Liver (tissue), 9 donors: ENCODE data around the gene LRIG1. TPM values are rescaled to one million over a fixed set of nuclear protein-coding genes. Genes with fewer than 3 reads are reported as not detected.

ENCODE experiments used
- DNase-seq: peaks from one replicate; pipeline ENCODE4 v3.0.0-alpha.2; 2017; ENCODE audit warnings: low spot score
- H3K27ac ChIP-seq, 2 donors: one replicate each; pipeline ENCODE4 v1.7.0; 2013; ENCODE audit warnings: inconsistent platforms in 2 of 2, low read length in 2 of 2, control low read depth in 1 of 2, low read depth in 1 of 2, mild to moderate bottlenecking in 1 of 2
- H3K27me3 ChIP-seq, 4 donors: one replicate each; pipeline versions ENCODE4 v1.6.1 to v1.7.0; 2013; ENCODE audit warnings: low read length in 3 of 4, inconsistent platforms in 1 of 4, mild to moderate bottlenecking in 1 of 4, moderate library complexity in 1 of 4; ENCODE audit not compliant: control insufficient read depth in 4 of 4, insufficient read depth in 4 of 4
- H3K36me3 ChIP-seq, 4 donors: one replicate each; pipeline versions ENCODE4 v1.6.1 to v1.7.0; 2013; ENCODE audit warnings: low read length in 3 of 4, mild to moderate bottlenecking in 3 of 4, low read depth in 1 of 4, moderate library complexity in 1 of 4; ENCODE audit not compliant: control insufficient read depth in 4 of 4, insufficient read depth in 3 of 4
- H3K4me1 ChIP-seq, 4 donors: one replicate each; pipeline versions ENCODE4 v1.6.1 to v1.7.0; 2013; ENCODE audit warnings: low read length in 3 of 4, mild to moderate bottlenecking in 3 of 4, moderate library complexity in 1 of 4; ENCODE audit not compliant: control insufficient read depth in 4 of 4, insufficient read depth in 4 of 4
- H3K4me3 ChIP-seq, 3 donors: one replicate each; pipeline versions ENCODE4 v1.6.1 to v1.7.0; 2013; ENCODE audit warnings: low read length in 3 of 3, control low read depth in 1 of 3, low read depth in 1 of 3, mild to moderate bottlenecking in 1 of 3
- H3K9ac ChIP-seq, 2 donors: one replicate each; pipeline ENCODE4 v1.7.0; 2013; ENCODE audit warnings: low read length in 2 of 2, mild to moderate bottlenecking in 2 of 2, moderate library complexity in 2 of 2, control low read depth in 1 of 2, low read depth in 1 of 2
- H3K9me3 ChIP-seq, 4 donors: one replicate each; pipeline versions ENCODE4 v1.6.1 to v1.7.0; 2013; ENCODE audit warnings: low read length in 3 of 4; ENCODE audit not compliant: control insufficient read depth in 4 of 4
- ATF3 ChIP-seq: IDR thresholded peaks from 2 replicates; pipeline ENCODE4 v1.6.1; 2016; ENCODE audit warnings: antibody characterized with exemption
- CTCF ChIP-seq: fragments of 150-350 bp; IDR thresholded peaks from 2 replicates; pipeline ENCODE4 v1.5.1; 2017; ENCODE audit warnings: improper control_type of control experiment, low read depth, low read length; ENCODE audit not compliant: missing input control
- EGR1 ChIP-seq, 2 donors: IDR thresholded peaks; 2 replicates each; pipeline ENCODE4 v1.6.1; 2016 to 2018; ENCODE audit warnings: antibody characterized with exemption in 2 of 2, low read depth in 2 of 2
- FOXA1 ChIP-seq: IDR thresholded peaks from 2 replicates; pipeline ENCODE4 v1.6.1; 2016; ENCODE audit warnings: antibody characterized with exemption
- FOXA2 ChIP-seq: IDR thresholded peaks from 2 replicates; pipeline ENCODE4 v1.6.1; 2016; ENCODE audit warnings: antibody characterized with exemption
- GABPA ChIP-seq, 2 donors: IDR thresholded peaks in 1 of 2; conservative IDR thresholded peaks in 1 of 2; 2 replicates each; pipeline ENCODE4 v1.6.1; 2016; ENCODE audit warnings: antibody characterized with exemption in 2 of 2, mild to moderate bottlenecking in 1 of 2, moderate library complexity in 1 of 2
- HNF4A ChIP-seq, 2 donors: conservative IDR thresholded peaks; 2 replicates each; pipeline ENCODE4 v1.6.1; 2016; ENCODE audit warnings: antibody characterized with exemption in 2 of 2, mild to moderate bottlenecking in 2 of 2
- HNF4G ChIP-seq: IDR thresholded peaks from 2 replicates; pipeline ENCODE4 v1.6.1; 2016; ENCODE audit warnings: antibody characterized with exemption
- JUND ChIP-seq, 2 donors: IDR thresholded peaks; 2 replicates each; pipeline ENCODE4 v1.6.1; 2016; ENCODE audit warnings: antibody characterized with exemption in 2 of 2
- NR2F2 ChIP-seq: IDR thresholded peaks from 2 replicates; pipeline ENCODE4 v1.6.1; 2016; ENCODE audit warnings: antibody characterized with exemption
- RAD21 ChIP-seq, 2 donors: IDR thresholded peaks; 2 replicates each; pipeline ENCODE4 v1.6.1; 2016; ENCODE audit warnings: antibody characterized with exemption in 2 of 2, mild to moderate bottlenecking in 2 of 2
- REST ChIP-seq: IDR thresholded peaks from 2 replicates; pipeline ENCODE4 v1.6.1; 2016; ENCODE audit warnings: antibody characterized with exemption, mild to moderate bottlenecking
- RXRA ChIP-seq, 2 donors: IDR thresholded peaks; 2 replicates each; pipeline ENCODE4 v1.6.1; 2017 to 2018; ENCODE audit warnings: antibody characterized with exemption in 2 of 2, mild to moderate bottlenecking in 1 of 2
- SP1 ChIP-seq: IDR thresholded peaks from 2 replicates; pipeline ENCODE4 v1.6.1; 2018; ENCODE audit warnings: antibody characterized with exemption, mild to moderate bottlenecking
- TAF1 ChIP-seq: conservative IDR thresholded peaks from 2 replicates; pipeline ENCODE4 v1.6.1; 2016; ENCODE audit warnings: antibody characterized with exemption, mild to moderate bottlenecking
- YY1 ChIP-seq: IDR thresholded peaks from 2 replicates; pipeline ENCODE4 v1.6.1; 2016; ENCODE audit warnings: antibody characterized with exemption, mild to moderate bottlenecking
- WGBS: extraction: QIAGEN DNeasy Blood & Tissue Kit; methylation state at CpG from one replicate; pipeline ENCODE4 v1.1.7; 2013; 5-methylcytosine and 5-hydroxymethylcytosine counted together
- polyA plus RNA-seq, 2 donors: library from polyadenylated mRNA; stranded (reverse) in 1 of 2; unstranded in 1 of 2; fragments of 200-250 nt in 1 of 2; fragments of >200 nt in 1 of 2; fragmentation: Nextera tagmentation in 1 of 2; extraction: Ambion mirVana in 1 of 2; gene quantifications; one replicate each; pipeline versions ENCODE4 v1.2.1 to v1.2.3, GENCODE V29; 2013 to 2015
- total RNA-seq, 2 donors: library from RNA; depleted of rRNA; stranded (reverse); fragments of >200 nt; gene quantifications; one replicate each; pipeline ENCODE4 v1.2.3, GENCODE V29; 2014
- TF ChIP-seq, protein P1 (sequence below): IDR thresholded peaks from 2 replicates; pipeline ENCODE4 v1.6.1; 2016; ENCODE audit warnings: antibody characterized with exemption
- TF ChIP-seq, protein P2 (sequence below): IDR thresholded peaks from 2 replicates; pipeline ENCODE4 v1.6.1; 2016; ENCODE audit warnings: antibody characterized with exemption
- donor health status: healthy.
- donor health status: healthy.
- donor health status: healthy.
- donor health status: healthy.
- donor health status: healthy.

LRIG1 gene
- total and polyA plus RNA-seq, 4 donors, result 9.4 to 48.9 (median 12.9) TPM

DNA sequence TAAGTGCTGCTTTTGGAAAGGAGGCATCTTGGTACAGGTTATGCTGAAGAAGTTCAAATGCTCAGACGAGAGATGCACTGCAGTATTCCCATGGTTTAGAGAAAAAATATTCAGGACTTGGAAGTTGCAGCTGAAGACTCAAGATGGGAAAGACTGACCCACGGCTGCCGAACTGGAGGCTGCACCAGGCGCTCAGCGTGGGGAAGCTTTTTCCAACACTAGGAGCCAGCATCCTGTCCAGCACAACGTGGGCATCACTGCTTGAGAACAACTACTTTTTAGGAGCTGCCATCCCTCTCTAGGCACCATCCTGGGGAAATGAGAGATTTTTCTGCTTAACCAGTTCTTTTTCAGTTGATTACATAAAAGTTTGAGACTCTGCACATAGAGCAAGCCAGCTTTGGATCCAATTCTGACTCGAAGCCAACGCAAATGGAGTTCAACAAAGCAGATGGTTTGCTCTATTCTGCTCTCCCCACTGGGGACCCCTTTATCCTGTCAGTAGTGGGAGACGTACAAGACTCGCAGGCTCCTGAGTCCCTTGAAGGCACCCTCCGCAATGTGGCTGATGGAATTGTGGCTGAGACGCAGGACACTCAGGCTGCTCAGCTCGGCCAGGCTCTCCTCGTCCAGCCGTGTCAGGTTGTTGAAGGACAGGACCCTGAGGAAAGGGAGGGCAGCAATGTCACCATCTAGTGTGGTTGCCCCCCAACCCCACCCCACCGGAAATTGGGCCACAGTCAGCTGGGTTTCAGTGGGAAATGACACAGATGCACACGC, 93.8 kb downstream of the LRIG1 start:
- Histone ChIP-seq H3K4me3 (no peak overlapping the region), H3K27ac (peak overlapping the region in 1 of 2 donors; percentile 1), H3K36me3 (peaks cover 5 to 31% (median 18%) of the 10 kb centered on the region in 4 donors), H3K9ac (no peak overlapping the region), H3K4me1 (peaks cover 2 to 41% (median 22%) of the 10 kb centered on the region in 4 donors), H3K27me3 (no peaks in the 10 kb centered on the region), H3K9me3 (no peaks in the 10 kb centered on the region)
- no peak for TF ChIP-seq RXRA (IDR thresholded peaks at IDR 0.05)
- TF ChIP-seq GABPA (IDR thresholded peaks at IDR 0.05 in 1 of 2, conservative IDR thresholded peaks at IDR 0.05 in 1 of 2), result no peak
- TF ChIP-seq, protein P1, sequence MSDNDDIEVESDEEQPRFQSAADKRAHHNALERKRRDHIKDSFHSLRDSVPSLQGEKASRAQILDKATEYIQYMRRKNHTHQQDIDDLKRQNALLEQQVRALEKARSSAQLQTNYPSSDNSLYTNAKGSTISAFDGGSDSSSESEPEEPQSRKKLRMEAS, result no peak
- no peak for DNase-seq
- WGBS, result 90% methylated on average over 17 of the region's 17 CpGs

GRCh38 chr3:66406163-66406562, 94.7 kb downstream of the LRIG1 start:
- Histone ChIP-seq H3K9me3 (no peaks in the 10 kb centered on the region), H3K9ac (no peak overlapping the region), H3K4me1 (peaks cover 2 to 41% (median 22%) of the 10 kb centered on the region in 4 donors), H3K36me3 (peaks cover 7 to 33% (median 16%) of the 10 kb centered on the region in 4 donors), H3K27me3 (no peaks in the 10 kb centered on the region), H3K4me3 (no peak overlapping the region), H3K27ac (peak overlapping the region in 1 of 2 donors; percentile 1)
- TF ChIP-seq RXRA (IDR thresholded peaks at IDR 0.05), result peak in 1 of 2 donors; percentile 10
- no peak for TF ChIP-seq ATF3
- TF ChIP-seq RAD21 (IDR thresholded peaks at IDR 0.05), result peak; percentile 12 to 36
- TF ChIP-seq HNF4A (conservative IDR thresholded peaks at IDR 0.05), result peak in 1 of 2 donors; percentile 29
- no peak for TF ChIP-seq NR2F2
- WGBS, result 49% methylated on average over 5 of the region's 5 CpGs
- DNase-seq, result no peak

DNA sequence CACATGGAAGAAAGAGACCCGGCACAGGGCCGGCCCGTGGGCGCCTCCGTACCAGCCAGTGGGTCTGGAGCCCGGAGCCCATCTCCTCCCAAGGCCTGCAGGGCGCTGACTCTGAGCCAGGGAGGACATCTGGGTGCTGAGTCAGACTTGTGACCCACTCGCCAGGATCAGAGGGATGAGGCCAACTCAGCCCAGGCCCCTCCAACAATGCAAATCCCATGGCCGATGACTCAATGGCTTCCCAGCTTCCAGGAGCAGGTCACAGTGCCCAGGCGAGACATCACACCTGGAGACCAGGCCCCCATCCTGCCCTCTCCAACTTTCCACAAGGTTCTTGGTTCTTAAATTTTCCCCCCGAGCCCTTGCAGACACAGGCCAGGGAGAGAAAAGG, 95.1 kb downstream of the LRIG1 start:
- H3K27ac ChIP-seq, result peak overlapping the region in 1 of 2 donors; percentile 1
- peaks cover 7 to 31% (median 15%) of the 10 kb centered on the region in 4 donors for H3K36me3 ChIP-seq
- peaks cover 2 to 41% (median 22%) of the 10 kb centered on the region in 4 donors for H3K4me1 ChIP-seq
- DNase-seq, result no peak
- H3K9me3 ChIP-seq, result no peaks in the 10 kb centered on the region
- TF ChIP-seq REST (no peak), GABPA (IDR thresholded peaks at IDR 0.05 in 1 of 2, conservative IDR thresholded peaks at IDR 0.05 in 1 of 2) (no peak), ATF3 (no peak), HNF4A (conservative IDR thresholded peaks at IDR 0.05) (no peak), FOXA2 (no peak), NR2F2 (no peak), YY1 (no peak), RAD21 (IDR thresholded peaks at IDR 0.05) (no peak), RXRA (IDR thresholded peaks at IDR 0.05) (no peak), HNF4G (no peak), EGR1 (IDR thresholded peaks at IDR 0.05; ENCODE audit: low read depth in 2 of 2) (no peak), SP1 (no peak), TAF1 (no peak), CTCF (no peak), FOXA1 (no peak), JUND (IDR thresholded peaks at IDR 0.05) (no peak)
- TF ChIP-seq, protein P1, result no peak
- TF ChIP-seq, protein P2, sequence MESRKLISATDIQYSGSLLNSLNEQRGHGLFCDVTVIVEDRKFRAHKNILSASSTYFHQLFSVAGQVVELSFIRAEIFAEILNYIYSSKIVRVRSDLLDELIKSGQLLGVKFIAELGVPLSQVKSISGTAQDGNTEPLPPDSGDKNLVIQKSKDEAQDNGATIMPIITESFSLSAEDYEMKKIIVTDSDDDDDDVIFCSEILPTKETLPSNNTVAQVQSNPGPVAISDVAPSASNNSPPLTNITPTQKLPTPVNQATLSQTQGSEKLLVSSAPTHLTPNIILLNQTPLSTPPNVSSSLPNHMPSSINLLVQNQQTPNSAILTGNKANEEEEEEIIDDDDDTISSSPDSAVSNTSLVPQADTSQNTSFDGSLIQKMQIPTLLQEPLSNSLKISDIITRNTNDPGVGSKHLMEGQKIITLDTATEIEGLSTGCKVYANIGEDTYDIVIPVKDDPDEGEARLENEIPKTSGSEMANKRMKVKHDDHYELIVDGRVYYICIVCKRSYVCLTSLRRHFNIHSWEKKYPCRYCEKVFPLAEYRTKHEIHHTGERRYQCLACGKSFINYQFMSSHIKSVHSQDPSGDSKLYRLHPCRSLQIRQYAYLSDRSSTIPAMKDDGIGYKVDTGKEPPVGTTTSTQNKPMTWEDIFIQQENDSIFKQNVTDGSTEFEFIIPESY, result no peak
- H3K27me3 ChIP-seq, result no peaks in the 10 kb centered on the region
- 94% methylated on average over 11 of the region's 11 CpGs for WGBS
- no peak overlapping the region for H3K9ac ChIP-seq
- H3K4me3 ChIP-seq, result no peak overlapping the region
